ENCODE data around the gene TP63.

The TP63 gene

GRCh38 chr3:189629803-189630455 is 1.3 kb upstream of the TP63 start:
- Histone ChIP-seq H3K4me3 (ENCODE audit: low read depth in 1 of 2, low read length in 2 of 2) (no peak overlapping the region), H3K27ac (ENCODE audit: low read depth, low read length) (no peak overlapping the region), H3K9ac (ENCODE audit: low read length) (no peak overlapping the region), H3K27me3 (ENCODE audit: control insufficient read depth in 1 of 2, insufficient read depth in 2 of 2, low read length in 2 of 2) (no peaks in the 10 kb centered on the region), H3K9me3 (ENCODE audit: low read length) (no peaks in the 10 kb centered on the region), H3K36me3 (ENCODE audit: insufficient read depth, low read length) (no peaks in the 10 kb centered on the region), H3K4me1 (ENCODE audit: insufficient read depth, low read length) (no peaks in the 10 kb centered on the region)

GRCh38 chr3:189630767-189631372 is 319 bp upstream of the TP63 start:
- no peak overlapping the region for H3K27ac ChIP-seq (ENCODE audit: low read depth, low read length)
- no peaks in the 10 kb centered on the region for H3K9me3 ChIP-seq (ENCODE audit: low read length)
- no peaks in the 10 kb centered on the region for H3K36me3 ChIP-seq (ENCODE audit: insufficient read depth, low read length)
- no peaks in the 10 kb centered on the region for H3K4me1 ChIP-seq (ENCODE audit: insufficient read depth, low read length)
- no peaks in the 10 kb centered on the region for H3K27me3 ChIP-seq (ENCODE audit: control insufficient read depth in 1 of 2, insufficient read depth in 2 of 2, low read length in 2 of 2)
- no peak overlapping the region for H3K9ac ChIP-seq (ENCODE audit: low read length)
- no peak overlapping the region for H3K4me3 ChIP-seq (ENCODE audit: low read depth in 1 of 2, low read length in 2 of 2)

- Histone ChIP-seq H3K9ac (ENCODE audit: low read length) (no peak overlapping the region), H3K27ac (ENCODE audit: low read depth, low read length) (no peak overlapping the region), H3K4me1 (ENCODE audit: insufficient read depth, low read length) (no peaks in the 10 kb centered on the region), H3K36me3 (ENCODE audit: insufficient read depth, low read length) (no peaks in the 10 kb centered on the region), H3K9me3 (ENCODE audit: low read length) (no peaks in the 10 kb centered on the region), H3K4me3 (ENCODE audit: low read depth in 1 of 2, low read length in 2 of 2) (no peak overlapping the region), H3K27me3 (ENCODE audit: control insufficient read depth in 1 of 2, insufficient read depth in 2 of 2, low read length in 2 of 2) (no peaks in the 10 kb centered on the region)
These were observed 220 bp downstream of the TP63 start for GRCh38 chr3:189631409-189631808.

GRCh38 chr3:189632242-189632641 is 1.1 kb downstream of the TP63 start:
- Histone ChIP-seq H3K27ac (ENCODE audit: low read depth, low read length) (no peak overlapping the region), H3K9me3 (ENCODE audit: low read length) (no peaks in the 10 kb centered on the region), H3K36me3 (ENCODE audit: insufficient read depth, low read length) (no peaks in the 10 kb centered on the region), H3K27me3 (ENCODE audit: control insufficient read depth in 1 of 2, insufficient read depth in 2 of 2, low read length in 2 of 2) (no peaks in the 10 kb centered on the region), H3K4me3 (ENCODE audit: low read depth in 1 of 2, low read length in 2 of 2) (no peak overlapping the region), H3K4me1 (ENCODE audit: insufficient read depth, low read length) (no peaks in the 10 kb centered on the region), H3K9ac (ENCODE audit: low read length) (no peak overlapping the region)

GRCh38 chr3:189635339-189635738 is 4.2 kb downstream of the TP63 start:
- Histone ChIP-seq H3K9ac (ENCODE audit: low read length) (no peak overlapping the region), H3K9me3 (ENCODE audit: low read length) (no peaks in the 10 kb centered on the region), H3K4me1 (ENCODE audit: insufficient read depth, low read length) (no peaks in the 10 kb centered on the region), H3K27ac (ENCODE audit: low read depth, low read length) (no peak overlapping the region), H3K27me3 (ENCODE audit: control insufficient read depth in 1 of 2, insufficient read depth in 2 of 2, low read length in 2 of 2) (no peaks in the 10 kb centered on the region), H3K4me3 (ENCODE audit: low read depth in 1 of 2, low read length in 2 of 2) (no peak overlapping the region), H3K36me3 (ENCODE audit: insufficient read depth, low read length) (no peaks in the 10 kb centered on the region)

GRCh38 chr3:189636048-189636447 is 4.9 kb downstream of the TP63 start:
- Histone ChIP-seq H3K4me1 (ENCODE audit: insufficient read depth, low read length) (no peaks in the 10 kb centered on the region), H3K9me3 (ENCODE audit: low read length) (no peaks in the 10 kb centered on the region), H3K9ac (ENCODE audit: low read length) (no peak overlapping the region), H3K27me3 (ENCODE audit: control insufficient read depth in 1 of 2, insufficient read depth in 2 of 2, low read length in 2 of 2) (no peaks in the 10 kb centered on the region), H3K27ac (ENCODE audit: low read depth, low read length) (no peak overlapping the region), H3K36me3 (ENCODE audit: insufficient read depth, low read length) (no peaks in the 10 kb centered on the region), H3K4me3 (ENCODE audit: low read depth in 1 of 2, low read length in 2 of 2) (no peak overlapping the region)

GRCh38 chr3:189637750-189638149 is 6.6 kb downstream of the TP63 start:
- Histone ChIP-seq H3K4me1 (ENCODE audit: insufficient read depth, low read length) (no peaks in the 10 kb centered on the region), H3K36me3 (ENCODE audit: insufficient read depth, low read length) (no peaks in the 10 kb centered on the region), H3K27ac (ENCODE audit: low read depth, low read length) (no peak overlapping the region), H3K9ac (ENCODE audit: low read length) (no peak overlapping the region), H3K4me3 (ENCODE audit: low read depth in 1 of 2, low read length in 2 of 2) (no peak overlapping the region), H3K9me3 (ENCODE audit: low read length) (no peaks in the 10 kb centered on the region), H3K27me3 (ENCODE audit: control insufficient read depth in 1 of 2, insufficient read depth in 2 of 2, low read length in 2 of 2) (no peaks in the 10 kb centered on the region)

GRCh38 chr3:189638276-189639031 is 7.3 kb downstream of the TP63 start:
- no peak overlapping the region for H3K9ac ChIP-seq (ENCODE audit: low read length)
- H3K36me3 ChIP-seq (ENCODE audit: insufficient read depth, low read length): no peaks in the 10 kb centered on the region

GRCh38 chr3:189641776-189642175 is 10.6 kb downstream of the TP63 start:
- Histone ChIP-seq H3K4me3 (ENCODE audit: low read depth in 1 of 2, low read length in 2 of 2) (no peak overlapping the region), H3K36me3 (ENCODE audit: insufficient read depth, low read length) (no peaks in the 10 kb centered on the region), H3K4me1 (ENCODE audit: insufficient read depth, low read length) (no peaks in the 10 kb centered on the region), H3K9me3 (ENCODE audit: low read length) (no peaks in the 10 kb centered on the region), H3K27ac (ENCODE audit: low read depth, low read length) (no peak overlapping the region), H3K9ac (ENCODE audit: low read length) (no peak overlapping the region), H3K27me3 (ENCODE audit: control insufficient read depth in 1 of 2, insufficient read depth in 2 of 2, low read length in 2 of 2) (no peaks in the 10 kb centered on the region)

More at GRCh38 chr3:189638276-189639031, 7.3 kb downstream of the TP63 start:
- no peak overlapping the region for H3K27ac ChIP-seq (ENCODE audit: low read depth, low read length)
- no peaks in the 10 kb centered on the region for H3K9me3 ChIP-seq (ENCODE audit: low read length)
- H3K4me1 ChIP-seq (ENCODE audit: insufficient read depth, low read length): no peaks in the 10 kb centered on the region
- H3K4me3 ChIP-seq (ENCODE audit: low read depth in 1 of 2, low read length in 2 of 2): no peak overlapping the region
- H3K27me3 ChIP-seq (ENCODE audit: control insufficient read depth in 1 of 2, insufficient read depth in 2 of 2, low read length in 2 of 2): no peaks in the 10 kb centered on the region

GRCh38 chr3:189646853-189647542 is 15.8 kb downstream of the TP63 start:
- Histone ChIP-seq H3K27me3 (ENCODE audit: control insufficient read depth in 1 of 2, insufficient read depth in 2 of 2, low read length in 2 of 2) (no peaks in the 10 kb centered on the region), H3K4me3 (ENCODE audit: low read depth in 1 of 2, low read length in 2 of 2) (no peak overlapping the region), H3K4me1 (ENCODE audit: insufficient read depth, low read length) (no peaks in the 10 kb centered on the region), H3K36me3 (ENCODE audit: insufficient read depth, low read length) (no peaks in the 10 kb centered on the region), H3K27ac (ENCODE audit: low read depth, low read length) (no peak overlapping the region), H3K9ac (ENCODE audit: low read length) (no peak overlapping the region), H3K9me3 (ENCODE audit: low read length) (no peaks in the 10 kb centered on the region)

- Histone ChIP-seq H3K36me3 (ENCODE audit: insufficient read depth, low read length) (no peaks in the 10 kb centered on the region), H3K9ac (ENCODE audit: low read length) (no peak overlapping the region), H3K27ac (ENCODE audit: low read depth, low read length) (no peak overlapping the region), H3K4me3 (ENCODE audit: low read depth in 1 of 2, low read length in 2 of 2) (no peak overlapping the region), H3K4me1 (ENCODE audit: insufficient read depth, low read length) (no peaks in the 10 kb centered on the region), H3K9me3 (ENCODE audit: low read length) (no peaks in the 10 kb centered on the region), H3K27me3 (ENCODE audit: control insufficient read depth in 1 of 2, insufficient read depth in 2 of 2, low read length in 2 of 2) (no peaks in the 10 kb centered on the region)
These were observed 20.9 kb downstream of the TP63 start for GRCh38 chr3:189652042-189652441.

Measured in muscle layer of colon (tissue), 2 donors.